Stimulated activated CD4-positive, alpha-beta T cell treated with anti-CD3 and anti-CD28 coated beads, Interleukin-2, amount 100 ng/mL, for 4 hours (primary cell): ENCODE results near the gene ANK3.

Source experiments
- DNase-seq: peaks from one replicate; pipeline ENCODE4 v3.0.0-alpha.2; 2020; ENCODE audit warnings: low read depth

ANK3 gene

DNA sequence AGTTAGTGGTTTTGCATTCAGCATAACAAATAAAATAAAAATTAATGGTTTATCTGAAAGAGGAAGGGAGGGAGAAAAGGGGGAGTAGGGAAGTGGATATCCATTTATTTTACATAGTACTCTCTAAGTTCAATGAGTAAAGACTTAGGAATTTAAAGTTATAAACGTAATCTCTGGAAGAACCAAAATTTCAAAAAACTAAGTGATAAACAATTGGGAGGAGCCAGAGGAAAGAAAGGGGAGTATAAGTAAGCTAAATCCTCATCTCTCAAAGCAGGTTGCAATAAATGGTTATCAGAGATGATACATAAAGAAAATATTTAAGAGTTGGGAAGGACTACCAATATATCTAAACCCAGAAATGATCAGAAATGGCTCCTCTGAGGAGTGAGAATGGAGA, 46.4 kb downstream of the ANK3 start:
- no peak for DNase-seq

DNA sequence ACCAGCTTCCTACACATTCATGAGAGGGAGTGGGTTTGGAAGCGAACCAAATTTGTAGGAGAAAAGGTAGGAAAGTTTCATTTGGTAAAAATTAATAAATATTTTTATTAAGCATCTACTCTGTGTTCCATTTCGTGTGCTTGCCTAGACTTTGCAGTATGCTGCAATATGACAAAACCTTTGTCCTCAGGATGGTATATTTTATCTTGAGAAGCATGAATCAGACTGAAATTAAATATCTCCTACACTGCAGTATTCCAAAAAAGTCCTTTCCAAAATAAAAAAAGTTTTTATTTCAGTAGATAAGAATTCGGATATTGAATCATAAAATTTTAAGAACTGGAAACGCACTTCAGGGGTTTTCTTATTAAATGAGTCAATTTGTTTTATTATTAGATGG, 47.7 kb downstream of the ANK3 start:
- DNase-seq, result no peak

DNA sequence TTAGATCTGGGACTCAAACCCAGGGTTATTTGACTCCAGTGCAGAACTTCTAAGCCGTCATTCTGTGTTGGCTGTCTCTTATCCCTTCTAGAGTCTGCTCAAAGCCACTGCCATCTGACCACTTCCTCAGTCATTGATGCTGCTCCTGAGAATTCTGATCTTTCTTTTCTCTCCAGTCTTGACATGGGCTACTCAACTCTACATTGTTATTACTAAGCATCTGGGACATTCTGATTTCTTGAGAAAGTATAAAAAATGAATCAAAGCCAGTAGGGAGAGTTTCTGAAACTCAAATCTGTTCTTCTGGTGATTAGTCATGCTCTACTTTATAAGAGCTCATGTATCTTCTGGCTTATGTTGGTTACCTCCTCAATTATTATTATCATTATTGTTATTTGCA, 48.7 kb downstream of the ANK3 start:
- no peak for DNase-seq

DNA sequence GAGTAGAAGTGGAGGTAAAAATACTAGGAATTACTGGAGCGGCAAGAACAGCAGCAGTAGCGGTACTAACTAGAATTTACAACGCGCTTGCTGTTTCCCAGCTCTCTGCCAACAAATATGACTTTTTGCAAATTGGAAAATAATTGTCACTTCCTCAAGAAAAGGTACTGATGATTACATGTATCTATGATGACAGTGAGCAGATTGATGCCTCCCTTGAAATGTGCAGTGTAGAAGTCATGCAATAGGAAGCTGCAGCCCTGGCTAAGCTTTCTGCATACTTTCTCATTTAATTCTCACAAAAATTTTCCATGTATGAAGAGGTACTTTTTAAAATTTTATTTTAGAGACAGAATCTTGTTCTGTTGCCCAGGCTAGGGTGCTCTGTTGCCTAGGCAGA, 49.9 kb downstream of the ANK3 start:
- DNase-seq, result no peak

DNA sequence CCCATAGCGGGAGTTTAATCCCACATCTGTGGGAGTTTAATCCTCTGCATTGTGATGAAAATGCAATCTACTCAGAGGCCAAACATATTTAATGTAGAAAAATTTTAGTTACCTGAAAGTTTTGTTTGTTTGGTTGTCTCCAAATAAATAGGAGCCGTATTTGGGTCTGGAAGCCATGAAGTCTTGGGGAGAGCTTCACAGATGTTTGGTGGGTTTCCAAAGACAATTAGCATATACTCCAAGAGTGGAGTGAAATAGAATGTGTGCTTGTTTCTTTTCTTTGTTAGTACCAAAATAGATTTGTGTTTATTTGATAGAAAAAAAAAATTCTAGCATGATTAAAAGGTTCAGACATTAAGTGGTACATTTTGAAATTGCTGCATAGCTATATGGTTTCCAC, 50.9 kb downstream of the ANK3 start:
- no peak for DNase-seq

DNA sequence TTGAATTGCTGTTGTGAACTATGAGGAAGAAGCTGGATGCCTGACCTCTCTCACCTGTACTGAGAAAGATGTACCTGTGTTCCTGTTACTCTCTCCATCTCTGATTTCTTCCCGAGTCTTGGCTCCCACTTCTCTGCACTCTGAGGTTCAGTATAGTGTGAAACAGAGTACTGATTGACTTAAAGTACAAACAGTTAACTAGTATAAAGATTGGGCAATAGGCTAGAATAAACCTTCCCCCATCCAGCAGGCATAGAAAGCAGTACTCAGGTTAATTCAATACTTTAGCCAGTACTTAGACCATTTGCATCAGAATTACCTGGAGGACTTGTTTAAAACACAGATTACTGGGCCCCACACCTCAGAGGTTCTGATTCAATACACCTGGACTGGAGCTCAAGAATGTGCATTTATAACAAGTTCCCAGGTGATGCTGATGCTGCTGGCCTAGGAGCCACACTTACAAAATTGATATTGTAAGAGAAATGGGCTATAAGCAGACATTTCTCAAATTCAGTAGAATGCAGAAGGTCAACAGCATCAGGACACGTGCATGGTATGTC, 51.6 kb downstream of the ANK3 start:
- DNase-seq, result no peak

DNA sequence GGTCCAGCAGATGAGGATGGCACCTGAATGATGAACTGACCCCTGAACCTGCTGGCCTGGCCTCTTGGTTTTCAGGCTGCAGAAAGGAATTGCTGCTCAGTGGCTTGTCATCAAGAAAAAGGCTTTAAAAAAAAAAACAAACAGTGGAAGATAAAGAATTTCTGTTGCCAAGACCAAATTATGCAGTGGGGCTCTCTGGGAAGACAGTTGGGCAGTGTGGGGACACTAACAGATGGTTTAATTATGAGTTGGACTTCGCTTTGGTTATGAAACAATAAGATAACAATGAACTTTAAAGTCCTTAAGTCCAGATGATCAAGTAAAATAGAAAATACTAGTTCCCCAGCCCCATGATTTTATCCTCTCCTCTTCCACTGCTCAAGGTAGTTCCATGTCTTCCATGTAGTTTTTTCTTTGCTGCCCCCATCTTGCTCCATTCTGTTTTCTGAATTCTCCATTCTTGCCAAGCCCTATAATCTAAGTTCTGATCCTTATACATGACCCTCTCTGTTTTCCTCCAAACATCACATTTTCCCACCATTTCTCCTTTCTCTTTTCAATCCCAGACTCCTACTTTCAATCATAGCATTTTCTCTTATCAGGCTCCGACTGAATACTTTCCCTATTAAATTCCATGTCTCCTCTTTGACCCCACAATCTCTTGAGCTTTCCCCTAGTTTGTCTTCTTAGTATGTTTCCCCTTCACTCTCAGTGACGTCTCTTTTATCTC, 52.6 kb downstream of the ANK3 start:
- no peak for DNase-seq

DNA sequence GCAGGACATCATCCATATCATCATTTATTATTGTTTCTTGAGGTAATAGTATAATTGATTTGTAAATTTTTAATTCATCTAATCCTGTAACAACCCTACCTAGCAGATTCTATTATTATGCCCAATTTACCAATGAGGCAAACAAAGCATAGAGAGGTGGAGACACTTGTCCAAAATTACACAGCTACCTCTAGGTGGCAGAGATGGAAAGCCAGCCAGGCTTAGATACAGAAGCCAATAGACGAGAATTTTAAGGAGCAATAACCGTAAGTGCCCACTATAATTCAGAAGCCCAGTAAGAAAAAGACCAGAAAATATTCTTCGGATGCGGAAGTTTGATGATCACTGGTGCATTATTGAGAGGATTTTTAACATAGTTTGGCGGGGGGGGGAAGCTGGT, 54.0 kb downstream of the ANK3 start:
- no peak for DNase-seq

DNA sequence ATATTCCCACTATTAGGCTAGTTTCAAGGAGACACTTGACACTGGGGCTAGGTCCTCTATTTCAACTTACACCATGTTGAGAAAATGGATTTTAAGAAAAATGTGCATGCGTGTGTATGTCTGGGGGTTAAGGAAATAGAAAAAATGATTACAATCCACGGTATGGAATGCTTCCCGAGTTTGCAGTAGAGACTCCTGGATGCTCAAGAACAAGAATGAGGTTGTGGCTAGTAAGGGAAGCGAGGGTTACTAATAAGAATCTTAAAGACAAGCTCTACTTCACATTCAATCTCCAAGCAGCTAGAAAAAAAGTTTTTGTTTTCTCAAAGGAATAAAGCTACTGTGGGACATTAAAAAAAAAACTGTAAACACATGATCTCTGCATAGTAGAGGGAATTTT, 54.7 kb downstream of the ANK3 start:
- no peak for DNase-seq

DNA sequence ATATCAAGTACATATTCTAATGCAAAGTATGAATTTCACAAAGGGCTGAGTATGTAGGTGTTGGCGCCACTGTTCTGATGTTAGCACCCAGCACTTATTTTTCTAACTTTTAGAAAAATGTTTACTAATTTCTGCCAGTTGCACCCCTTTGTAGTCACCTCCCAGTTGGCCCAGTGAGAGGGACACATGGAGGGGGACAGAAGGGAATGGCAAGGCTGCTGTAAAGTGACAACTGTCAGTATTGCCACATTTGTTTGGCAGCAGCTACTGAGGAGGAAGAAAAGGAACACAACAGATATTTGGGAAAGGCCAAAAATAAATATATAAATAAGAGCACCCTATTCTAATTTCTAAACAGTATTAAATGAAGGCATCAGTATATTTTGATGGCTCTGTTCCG, 57.3 kb downstream of the ANK3 start:
- DNase-seq, result no peak

DNA sequence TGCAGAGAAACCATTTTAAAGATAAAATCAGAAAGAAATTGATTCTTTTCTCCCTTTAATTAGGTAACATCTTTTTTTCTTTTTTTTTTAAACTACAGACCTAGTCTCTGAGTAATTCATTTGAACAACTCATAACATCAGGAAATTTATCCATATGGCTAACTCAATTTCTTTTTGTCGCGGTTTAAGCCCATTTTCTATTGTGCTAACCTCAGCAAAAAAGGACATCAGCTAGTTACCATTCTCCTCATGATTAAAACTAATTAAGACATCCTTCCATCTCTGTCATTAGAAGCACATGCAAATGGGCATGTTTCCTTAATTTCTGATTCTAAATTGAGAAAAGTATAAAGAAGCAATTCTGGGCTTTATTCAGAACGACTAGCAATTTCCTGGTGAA, 57.8 kb downstream of the ANK3 start:
- no peak for DNase-seq

DNA sequence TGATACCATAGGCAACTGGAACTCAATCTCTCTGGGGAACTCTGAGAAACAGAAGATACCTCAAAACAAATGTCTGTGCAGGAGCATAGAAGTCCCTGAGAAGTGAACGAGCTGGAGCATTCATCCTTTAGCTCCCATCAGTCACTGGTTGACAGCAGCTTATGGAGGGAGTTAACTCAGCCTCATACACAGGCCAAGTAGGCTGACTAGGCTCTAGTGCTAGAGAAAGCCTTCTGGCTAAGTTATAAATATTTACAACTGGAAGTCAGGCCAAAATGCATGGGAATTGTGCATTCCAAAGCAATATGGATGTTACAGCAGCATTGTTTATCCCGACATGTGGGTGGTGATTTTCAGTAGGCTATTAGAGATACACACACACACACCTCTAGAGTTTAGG, 66.5 kb downstream of the ANK3 start:
- no peak for DNase-seq

DNA sequence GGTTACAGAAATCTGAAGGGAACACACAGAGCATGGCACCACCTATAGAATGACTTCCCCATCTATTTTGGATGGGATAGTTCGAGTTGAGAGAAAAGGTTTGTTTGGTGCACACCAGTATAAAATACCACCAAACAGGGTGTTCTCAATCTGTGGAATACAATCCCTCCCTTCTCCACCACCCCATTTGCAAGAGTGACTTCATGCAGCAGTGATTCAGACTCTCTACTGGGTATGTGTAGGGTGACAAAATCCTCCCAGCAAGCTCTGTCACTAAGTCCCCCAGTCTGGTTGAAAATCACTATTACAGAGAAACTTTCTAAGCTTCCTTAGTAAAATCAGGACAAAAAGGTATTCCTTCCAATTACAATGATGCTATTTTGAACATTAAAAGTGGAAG, 69.0 kb downstream of the ANK3 start:
- no peak for DNase-seq

DNA sequence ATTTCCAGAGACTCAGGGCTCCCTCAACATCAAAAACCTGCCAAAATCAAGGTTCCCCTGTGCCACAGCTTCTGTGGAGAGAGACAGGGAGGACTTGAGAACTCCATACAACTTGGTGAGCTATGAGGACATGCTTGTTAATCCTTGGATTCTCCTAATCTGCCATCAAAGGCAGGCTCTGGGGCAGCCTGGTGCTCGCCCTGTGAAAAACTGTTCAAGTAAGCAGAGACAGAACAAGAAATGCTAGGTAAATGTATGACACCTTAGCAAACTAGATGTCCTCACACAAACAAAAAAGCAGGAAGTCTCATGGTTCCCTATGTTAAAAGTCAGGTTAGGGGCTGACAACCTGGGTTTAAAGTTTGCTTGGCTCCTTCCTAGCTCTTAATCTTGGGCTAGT, 73.6 kb downstream of the ANK3 start:
- no peak for DNase-seq

DNA sequence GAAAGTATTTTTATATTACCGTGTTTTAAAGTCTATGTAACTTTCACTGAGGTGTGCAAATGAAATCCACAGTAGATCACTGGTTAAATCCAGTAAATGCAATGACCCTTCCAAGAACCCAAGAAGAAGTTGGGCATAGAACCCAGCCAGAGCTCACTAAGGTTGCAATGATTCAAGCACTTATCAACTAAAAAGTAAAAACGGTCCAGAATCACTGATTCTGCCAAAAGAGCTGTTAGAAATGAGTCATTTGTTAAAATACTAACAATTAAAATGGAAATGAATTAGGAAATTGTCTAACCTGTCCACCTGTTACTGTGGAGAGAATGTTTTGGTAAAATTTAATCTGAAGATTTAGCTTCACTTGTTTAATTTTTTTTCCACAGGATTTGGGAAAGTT, 74.4 kb downstream of the ANK3 start:
- no peak for DNase-seq

DNA sequence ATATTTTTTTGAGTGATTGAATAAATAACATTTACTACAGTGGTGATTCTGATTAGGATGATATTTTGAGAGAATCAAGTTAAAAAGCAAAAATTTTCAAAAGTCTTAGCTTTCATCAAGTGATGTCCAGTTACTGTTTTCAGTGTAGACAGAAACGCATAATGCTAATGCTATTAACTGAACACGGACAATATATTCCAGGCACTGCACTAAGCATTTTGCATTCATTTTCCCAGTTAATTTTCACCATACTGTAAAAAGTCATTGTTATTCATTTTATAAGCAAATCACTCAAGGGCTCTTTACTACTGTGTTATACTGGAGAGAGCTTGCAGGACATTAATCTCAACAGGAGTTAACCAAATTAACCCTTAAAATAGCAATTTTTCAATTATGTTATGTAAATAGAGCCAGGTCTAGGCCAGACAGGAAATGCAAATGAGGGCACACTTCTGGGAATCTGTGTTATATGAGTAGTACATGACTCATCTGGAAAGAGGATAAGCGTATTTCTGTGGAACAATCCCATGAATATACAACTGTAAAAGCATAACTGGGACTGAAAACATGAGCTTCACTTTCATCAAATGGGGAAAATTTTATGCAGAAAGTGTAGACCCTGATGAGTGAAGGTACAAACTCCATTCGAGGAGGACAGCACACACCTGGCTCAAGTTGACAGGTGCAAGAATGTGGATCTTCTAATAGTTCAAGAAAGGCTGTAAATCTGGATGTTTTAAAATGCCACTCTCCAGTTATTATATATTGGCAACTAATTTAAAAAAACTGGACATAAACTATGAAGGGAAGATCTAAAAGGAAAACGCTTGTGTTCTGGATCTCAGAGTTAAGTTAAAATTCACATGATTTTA, 75.4 kb downstream of the ANK3 start:
- no peak for DNase-seq

DNA sequence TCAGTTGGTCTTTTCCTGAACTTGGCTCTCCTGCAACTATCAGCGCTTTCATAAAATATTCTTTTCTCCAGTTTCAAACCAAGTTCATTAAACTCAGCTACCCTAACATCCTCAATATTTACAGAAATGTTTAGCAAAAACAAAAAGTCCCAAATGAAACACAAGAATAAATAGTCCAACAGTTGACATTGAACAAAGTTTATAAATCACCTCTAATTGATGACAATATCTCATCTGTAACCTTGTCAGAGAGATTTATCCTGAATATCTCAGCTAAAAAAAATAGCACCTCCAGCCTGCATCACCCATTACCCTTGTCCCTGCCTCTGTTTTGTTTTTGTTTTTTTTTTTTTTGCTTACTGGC, 76.1 kb downstream of the ANK3 start:
- DNase-seq, result no peak

DNA sequence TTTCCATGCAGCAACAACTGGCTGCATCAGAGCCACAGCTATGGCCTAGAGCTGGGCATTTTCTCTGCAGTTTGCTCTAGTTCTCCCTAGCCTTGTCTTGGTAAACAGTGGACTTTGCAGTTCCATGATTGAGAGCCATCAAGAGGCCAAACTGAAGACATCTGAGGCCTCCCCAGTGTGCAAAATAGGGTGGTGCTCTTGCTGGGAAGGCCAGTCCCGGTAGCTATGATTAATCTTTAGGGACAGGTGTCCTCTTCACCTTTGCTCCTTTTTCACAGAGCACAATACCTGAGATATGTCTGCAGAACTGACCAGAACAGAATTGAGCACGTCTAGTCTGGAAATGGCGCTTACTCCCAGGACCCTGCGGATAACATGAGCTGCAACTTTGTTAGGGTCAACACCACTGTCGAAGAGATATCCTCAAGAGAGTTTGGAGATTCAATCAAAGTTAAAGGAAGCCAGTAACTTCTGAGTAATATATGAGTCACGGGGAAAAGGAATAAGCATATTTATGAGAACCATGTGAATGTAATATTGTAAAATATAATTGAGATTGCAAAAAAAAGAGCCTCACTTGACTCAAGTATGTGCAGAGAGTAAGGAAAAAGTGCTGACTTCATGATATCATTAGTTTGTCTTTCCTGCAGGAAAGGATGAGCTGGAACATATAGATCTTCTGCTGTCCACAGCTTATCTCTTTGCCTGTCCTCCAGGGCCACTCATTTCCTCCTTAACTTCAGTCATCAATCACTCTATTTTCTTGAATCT, 76.7 kb downstream of the ANK3 start:
- no peak for DNase-seq

DNA sequence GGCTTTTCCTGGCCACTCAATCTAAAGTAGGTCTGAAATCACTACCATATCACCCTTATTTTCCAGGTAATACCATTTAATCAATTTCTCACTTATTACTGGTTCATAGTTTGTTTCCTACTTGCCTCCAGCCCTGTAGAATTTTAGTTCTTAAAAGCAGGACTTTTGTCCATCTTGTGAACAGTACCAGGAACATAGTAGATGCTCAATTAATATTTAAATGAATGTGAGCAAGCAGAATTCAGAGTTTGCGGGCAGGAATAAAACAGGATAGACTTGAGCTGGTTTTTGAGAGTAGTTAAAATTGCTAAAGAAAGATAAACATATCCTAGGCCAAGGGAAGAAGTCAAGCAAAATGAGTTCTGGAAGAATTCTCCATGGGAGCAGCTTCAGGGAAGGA, 77.9 kb downstream of the ANK3 start:
- DNase-seq, result no peak

DNA sequence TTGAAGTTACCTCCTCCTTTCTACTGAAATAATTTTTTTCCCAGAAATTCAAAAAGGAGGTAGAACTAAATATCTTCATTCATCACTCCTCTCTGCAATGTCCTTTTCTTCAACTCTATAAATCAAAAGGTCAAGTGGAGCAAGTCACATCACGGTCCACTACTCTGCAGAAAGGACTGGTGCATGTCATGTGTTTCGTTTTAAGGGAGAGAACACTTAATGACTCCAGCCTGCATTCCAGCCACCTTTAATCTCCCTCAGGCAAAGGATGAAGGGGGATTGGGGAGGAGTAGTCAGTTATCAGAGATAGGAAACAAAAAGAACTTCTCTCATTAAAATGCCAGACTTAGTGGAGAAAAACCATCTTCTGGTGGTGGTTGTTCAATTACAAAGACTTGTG, 78.9 kb downstream of the ANK3 start:
- DNase-seq, result no peak

DNA sequence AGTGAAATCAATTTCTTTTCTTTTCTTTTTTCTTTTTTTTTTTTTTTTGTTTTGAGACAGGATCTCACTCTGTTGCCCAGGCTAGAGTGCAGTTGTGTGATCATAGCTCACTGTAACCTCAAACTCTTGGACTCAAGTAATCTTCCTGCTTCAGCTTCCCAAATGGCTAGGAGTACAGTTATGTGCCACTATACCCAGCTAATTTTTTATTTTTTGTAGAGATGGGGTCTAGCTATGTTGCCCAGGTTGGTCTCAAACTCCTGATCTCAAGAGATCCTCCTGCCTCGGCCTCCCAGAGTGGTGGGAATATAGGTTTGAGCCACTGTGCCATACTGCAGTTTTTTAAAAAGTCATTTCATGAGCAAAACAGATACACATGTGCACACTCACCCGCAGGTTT, 79.8 kb downstream of the ANK3 start:
- no peak for DNase-seq

DNA sequence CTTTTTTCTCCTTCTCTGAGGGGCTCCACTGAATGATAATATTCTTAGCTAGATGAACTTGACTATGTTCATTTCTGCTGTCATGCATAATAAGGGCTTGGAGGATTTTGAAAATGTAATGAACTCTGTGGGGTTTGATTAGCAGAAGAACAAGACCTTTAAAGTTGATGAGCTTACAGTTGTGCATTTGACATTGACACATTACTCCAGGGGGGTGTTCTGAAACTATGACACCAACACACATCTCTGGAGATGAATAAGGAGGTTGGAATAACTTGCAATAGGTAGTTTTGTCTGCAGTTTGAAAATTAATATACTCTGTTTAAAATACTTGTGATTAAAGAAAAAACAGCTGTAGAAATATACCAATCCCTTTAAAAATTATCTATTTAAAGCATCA, 80.3 kb downstream of the ANK3 start:
- no peak for DNase-seq

DNA sequence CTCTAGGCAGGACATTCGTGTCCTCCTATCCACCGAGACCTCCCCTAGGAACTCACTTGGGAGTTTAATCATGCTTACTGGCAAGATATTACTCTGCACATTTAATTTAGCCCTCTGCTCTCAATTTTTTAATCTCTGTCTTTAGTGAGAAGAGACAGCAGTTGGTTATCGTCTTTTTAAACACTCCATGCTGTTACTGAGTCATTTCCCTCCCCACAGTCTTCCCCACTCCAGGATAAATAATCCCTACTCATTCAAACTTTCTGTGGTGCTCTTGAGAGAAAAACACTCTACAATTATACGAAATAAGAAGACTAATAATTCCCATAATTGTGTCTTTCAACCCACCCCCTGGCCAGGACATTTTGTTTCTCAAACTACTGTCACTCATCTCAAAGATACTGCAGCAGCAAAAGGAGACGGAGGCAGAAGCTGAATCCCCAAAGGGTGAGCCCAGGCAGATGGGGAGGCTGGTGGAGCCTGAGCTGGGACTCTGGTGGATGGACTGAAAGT, 84.2 kb downstream of the ANK3 start:
- no peak for DNase-seq
